Sigmoid colon (tissue), 7 donors: Measurements from ENCODE around the gene TICAM2. TPM values are rescaled to one million over a fixed set of nuclear protein-coding genes. Genes with fewer than 3 reads are reported as not detected.

Experiments used
- DNase-seq: peaks from one replicate; pipeline ENCODE4 v3.0.0-alpha.2; 2019
- H3K27ac ChIP-seq, 4 donors: fragments of 200-600 bp; sonication (generic); one replicate each; pipeline ENCODE4 v1.5.1; 2016 to 2019; ENCODE audit warnings: mild to moderate bottlenecking in 1 of 4
- H3K27me3 ChIP-seq, 3 donors: fragments of 200-600 bp; sonication (generic); one replicate each; pipeline ENCODE4 v1.5.1; 2019; ENCODE audit warnings: mild to moderate bottlenecking in 1 of 3
- H3K36me3 ChIP-seq, 4 donors: fragments of 200-600 bp; sonication (generic); one replicate each; pipeline ENCODE4 v1.5.1; 2016 to 2019
- H3K4me1 ChIP-seq, 4 donors: fragments of 200-600 bp; sonication (generic); one replicate each; pipeline ENCODE4 v1.5.1; 2017 to 2019
- H3K4me3 ChIP-seq, 4 donors: fragments of 200-600 bp; sonication (generic); one replicate each; pipeline ENCODE4 v1.5.1; 2017 to 2019; ENCODE audit warnings: mild to moderate bottlenecking in 2 of 4, moderate library complexity in 1 of 4
- H3K9me3 ChIP-seq, 4 donors: fragments of 200-600 bp in 3 of 4; sonication (generic) in 3 of 4; one replicate each; pipeline versions ENCODE4 v1.5.1 to v1.6.1; 2013 to 2019
- CTCF ChIP-seq, 4 experiments: fragments of 450-650 bp in 3 of 4; fragments of 200-600 bp in 1 of 4; IDR thresholded peaks; one replicate each; pipeline ENCODE4 v1.5.1; 2016 to 2019; ENCODE audit warnings: antibody characterized with exemption in 4 of 4, mild to moderate bottlenecking in 3 of 4, moderate library complexity in 2 of 4
- EP300 ChIP-seq, 4 donors: sonication (generic); formaldehyde crosslinking; IDR thresholded peaks; one replicate each; pipeline ENCODE4 v1.6.1; 2017; ENCODE audit warnings: antibody characterized with exemption in 4 of 4
- POLR2A ChIP-seq, 2 donors: fragments of 450-650 bp; IDR thresholded peaks; one replicate each; pipeline ENCODE4 v1.6.1; 2016; ENCODE audit warnings: antibody characterized with exemption in 2 of 2, mild to moderate bottlenecking in 2 of 2, moderate library complexity in 2 of 2
- POLR2AphosphoS5 ChIP-seq, 4 donors: sonication (generic); formaldehyde crosslinking; IDR thresholded peaks; one replicate each; pipeline ENCODE4 v1.6.1; 2017; ENCODE audit warnings: antibody characterized with exemption in 4 of 4
- WGBS, 2 donors: extraction: QIAGEN DNeasy Blood & Tissue Kit; methylation state at CpG; one replicate each; pipeline ENCODE4 v1.1.7; 2013; 5-methylcytosine and 5-hydroxymethylcytosine counted together
- intact Hi-C: fragments of 100-400 bp; cut with DNase I; formaldehyde crosslinking; loops from one replicate; pipeline ENCODE4 v1.15.1; 2023
- polyA plus RNA-seq, 3 donors: library from polyadenylated mRNA; stranded (reverse); fragments of 200-250 nt; gene quantifications; one replicate each; pipeline ENCODE4 v1.2.3, GENCODE V29; 2013
- total RNA-seq, 4 donors: library from RNA; depleted of rRNA; stranded (reverse); fragments of >200 nt; gene quantifications; one replicate each; pipeline ENCODE4 v1.1.0, GENCODE V29; 2016
- donor health status: healthy with polysubstance abuse.
- donor health status: Bipolar disorder and iron deficiency.
- donor health status: healthy.

TICAM2 gene
- total and polyA plus RNA-seq, 7 donors, result 0.95 to 3.9 (median 2.0) TPM; not detected in 1

GRCh38 chr5:115579216-115579615, 23.1 kb downstream of the TICAM2 start:
- Histone ChIP-seq H3K9me3 (no peaks in the 10 kb centered on the region), H3K36me3 (peaks cover 0 to 11% (median 0%) of the 10 kb centered on the region in 4 donors), H3K27ac (no peak overlapping the region), H3K27me3 (no peaks in the 10 kb centered on the region), H3K4me1 (no peaks in the 10 kb centered on the region), H3K4me3 (no peak overlapping the region)
- 85 to 91% methylated on average over 3 of the region's 3 CpGs for WGBS, 2 donors
- DNase-seq, result no peak
- intact Hi-C loops, result no loop called here
- TF ChIP-seq EP300 (IDR thresholded peaks at IDR 0.05) (no peak), POLR2A (IDR thresholded peaks at IDR 0.05) (no peak), CTCF (IDR thresholded peaks at IDR 0.05) (no peak), POLR2AphosphoS5 (IDR thresholded peaks at IDR 0.05) (no peak)

- H3K4me3 ChIP-seq, result no peak overlapping the region
- no peak overlapping the region for H3K27ac ChIP-seq
- WGBS, 2 donors, result 72 to 83% methylated on average over 3 of the region's 3 CpGs
- H3K9me3 ChIP-seq, result no peaks in the 10 kb centered on the region
- intact Hi-C loops, result no loop called here
- H3K4me1 ChIP-seq, result no peaks in the 10 kb centered on the region
- DNase-seq, result no peak
- H3K27me3 ChIP-seq, result no peaks in the 10 kb centered on the region
- no peak for TF ChIP-seq POLR2AphosphoS5 (IDR thresholded peaks at IDR 0.05)
- TF ChIP-seq EP300 (IDR thresholded peaks at IDR 0.05), result no peak
- no peak for TF ChIP-seq POLR2A (IDR thresholded peaks at IDR 0.05)
- no peak for TF ChIP-seq CTCF (IDR thresholded peaks at IDR 0.05)
- H3K36me3 ChIP-seq, result peaks cover 0 to 11% (median 0%) of the 10 kb centered on the region in 4 donors
Observed at GRCh38 chr5:115578657-115579056, 23.6 kb downstream of the TICAM2 start.

- Histone ChIP-seq H3K4me1 (no peaks in the 10 kb centered on the region), H3K9me3 (no peaks in the 10 kb centered on the region), H3K4me3 (no peak overlapping the region), H3K27ac (no peak overlapping the region), H3K27me3 (no peaks in the 10 kb centered on the region), H3K36me3 (peaks cover 0 to 11% (median 0%) of the 10 kb centered on the region in 4 donors)
- TF ChIP-seq POLR2AphosphoS5 (IDR thresholded peaks at IDR 0.05), result no peak
- TF ChIP-seq EP300 (IDR thresholded peaks at IDR 0.05), result no peak
- no peak for TF ChIP-seq CTCF (IDR thresholded peaks at IDR 0.05)
- no peak for TF ChIP-seq POLR2A (IDR thresholded peaks at IDR 0.05)
- no peak for DNase-seq
- 86 to 95% methylated on average over 6 of the region's 6 CpGs for WGBS, 2 donors
- intact Hi-C loops, result no loop called here
Observed at GRCh38 chr5:115577741-115578140, 24.5 kb downstream of the TICAM2 start.

GRCh38 chr5:115577329-115577728, 24.9 kb downstream of the TICAM2 start:
- Histone ChIP-seq H3K4me1 (no peaks in the 10 kb centered on the region), H3K27me3 (no peaks in the 10 kb centered on the region), H3K27ac (no peak overlapping the region), H3K4me3 (no peak overlapping the region), H3K9me3 (no peaks in the 10 kb centered on the region), H3K36me3 (peaks cover 0 to 11% (median 0%) of the 10 kb centered on the region in 4 donors)
- DNase-seq, result no peak
- intact Hi-C loops, result no loop called here
- WGBS, 2 donors, result 82 to 90% methylated on average over 2 of the region's 2 CpGs
- TF ChIP-seq EP300 (IDR thresholded peaks at IDR 0.05) (no peak), POLR2AphosphoS5 (IDR thresholded peaks at IDR 0.05) (no peak)

- TF ChIP-seq EP300 (IDR thresholded peaks at IDR 0.05), result no peak
- TF ChIP-seq POLR2AphosphoS5 (IDR thresholded peaks at IDR 0.05), result no peak
- TF ChIP-seq CTCF (IDR thresholded peaks at IDR 0.05), result no peak
- TF ChIP-seq POLR2A (IDR thresholded peaks at IDR 0.05), result no peak
- Histone ChIP-seq H3K27me3 (no peaks in the 10 kb centered on the region), H3K4me3 (no peak overlapping the region), H3K27ac (no peak overlapping the region), H3K9me3 (no peaks in the 10 kb centered on the region), H3K36me3 (peaks cover 0 to 5% (median 0%) of the 10 kb centered on the region in 4 donors), H3K4me1 (no peaks in the 10 kb centered on the region)
- intact Hi-C loops, result no loop called here
- WGBS, 2 donors, result 79 to 87% methylated on average over 5 of the region's 5 CpGs
- no peak for DNase-seq
Observed at GRCh38 chr5:115575167-115576070, 26.9 kb downstream of the TICAM2 start.
